PC-9 (cell line): ENCODE measurements around the gene DTD2.

Experiments used
- EZH2 ChIP-seq: fragments of 200-600 bp; sonication (generic); IDR thresholded peaks from 2 replicates; pipeline ENCODE4 v1.8.0; 2017; ENCODE audit warnings: antibody characterized with exemption, low read depth
- TF ChIP-seq, protein P1 (sequence below): fragments of 200-600 bp; sonication (generic); conservative IDR thresholded peaks from 2 replicates; pipeline ENCODE4 v1.6.1; 2017; ENCODE audit warnings: mixed run types, antibody characterized with exemption, mild to moderate bottlenecking, moderate library complexity

DNA sequence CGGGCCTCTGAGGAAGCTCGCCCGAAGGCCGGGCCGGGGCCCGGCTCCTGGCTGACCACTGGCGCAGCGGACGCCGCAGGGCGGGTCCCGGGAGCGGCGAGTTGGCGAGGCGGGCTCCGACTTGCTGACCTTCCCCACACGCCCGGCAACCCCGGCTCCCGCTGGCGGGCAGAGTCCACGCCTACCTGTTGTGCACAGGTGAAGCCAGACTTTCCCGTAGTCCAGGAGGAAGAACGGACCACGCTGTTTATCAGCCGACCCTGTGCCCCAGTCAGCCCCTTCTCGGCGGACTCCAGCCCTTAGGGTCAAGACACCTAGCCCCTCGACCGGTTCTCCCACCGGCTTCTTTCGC, 37.4 kb downstream of the DTD2 start:
- TF ChIP-seq, protein P1, sequence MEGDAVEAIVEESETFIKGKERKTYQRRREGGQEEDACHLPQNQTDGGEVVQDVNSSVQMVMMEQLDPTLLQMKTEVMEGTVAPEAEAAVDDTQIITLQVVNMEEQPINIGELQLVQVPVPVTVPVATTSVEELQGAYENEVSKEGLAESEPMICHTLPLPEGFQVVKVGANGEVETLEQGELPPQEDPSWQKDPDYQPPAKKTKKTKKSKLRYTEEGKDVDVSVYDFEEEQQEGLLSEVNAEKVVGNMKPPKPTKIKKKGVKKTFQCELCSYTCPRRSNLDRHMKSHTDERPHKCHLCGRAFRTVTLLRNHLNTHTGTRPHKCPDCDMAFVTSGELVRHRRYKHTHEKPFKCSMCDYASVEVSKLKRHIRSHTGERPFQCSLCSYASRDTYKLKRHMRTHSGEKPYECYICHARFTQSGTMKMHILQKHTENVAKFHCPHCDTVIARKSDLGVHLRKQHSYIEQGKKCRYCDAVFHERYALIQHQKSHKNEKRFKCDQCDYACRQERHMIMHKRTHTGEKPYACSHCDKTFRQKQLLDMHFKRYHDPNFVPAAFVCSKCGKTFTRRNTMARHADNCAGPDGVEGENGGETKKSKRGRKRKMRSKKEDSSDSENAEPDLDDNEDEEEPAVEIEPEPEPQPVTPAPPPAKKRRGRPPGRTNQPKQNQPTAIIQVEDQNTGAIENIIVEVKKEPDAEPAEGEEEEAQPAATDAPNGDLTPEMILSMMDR = no peak
- TF ChIP-seq EZH2 = no peak
